HCT116 (cell line): ENCODE results near the gene ARHGAP18.

ENCODE experiments used
- ELF1 ChIP-seq: IDR thresholded peaks from 2 replicates; pipeline ENCODE4 v1.6.1; 2012; ENCODE audit warnings: low read depth, borderline replicate concordance
- EZH2 ChIP-seq: fragments of 200-600 bp; sonication (generic); IDR thresholded peaks from 2 replicates; pipeline ENCODE4 v1.6.1; 2017; ENCODE audit warnings: antibody characterized with exemption, mixed run types
- JUND ChIP-seq: IDR thresholded peaks from 2 replicates; pipeline ENCODE4 v1.6.1; 2012
- POLR2A ChIP-seq: IDR thresholded peaks from 2 replicates; pipeline ENCODE4 v1.7.0; 2011; ENCODE audit warnings: borderline replicate concordance; ENCODE audit not compliant: insufficient read depth, insufficient read length; ENCODE audit errors: extremely low read depth
- RAD21 ChIP-seq: IDR thresholded peaks from 2 replicates; pipeline ENCODE4 v1.6.1; 2012; ENCODE audit warnings: low read depth, mild to moderate bottlenecking
- SIN3A ChIP-seq: IDR thresholded peaks from 2 replicates; pipeline ENCODE4 v1.6.1; 2012; ENCODE audit warnings: low read depth
- SP1 ChIP-seq: IDR thresholded peaks from 2 replicates; pipeline ENCODE4 v1.6.1; 2012; ENCODE audit warnings: low read depth
- TCF7L2 ChIP-seq: IDR thresholded peaks from 2 replicates; pipeline ENCODE4 v1.7.0; 2011; ENCODE audit warnings: borderline replicate concordance, inconsistent platforms; ENCODE audit not compliant: insufficient read depth, insufficient read length; ENCODE audit errors: extremely low read depth
- YY1 ChIP-seq: IDR thresholded peaks from 2 replicates; pipeline ENCODE4 v1.6.1; 2011; ENCODE audit warnings: low read length, low read depth, moderate library complexity, mild to moderate bottlenecking; ENCODE audit not compliant: insufficient replicate concordance; ENCODE audit errors: extremely low read depth
- ZFX ChIP-seq: fragments of 450-650 bp; IDR thresholded peaks from 2 replicates; pipeline ENCODE4 v1.6.1; 2017
- ZNF274 ChIP-seq: fragments of 200-500 bp; sonication (Bioruptor generic); IDR thresholded peaks from 2 replicates; pipeline ENCODE4 v1.6.1; 2014; ENCODE audit warnings: mild to moderate bottlenecking, low read depth, low read length, inconsistent platforms
- TF ChIP-seq, protein P1 (sequence below), 3 experiments: fragments of 200-600 bp in 1 of 3; sonication (generic) in 1 of 3; IDR thresholded peaks in 2 of 3; conservative IDR thresholded peaks in 1 of 3; 2 replicates each; pipeline ENCODE4 v1.5.1; 2012 to 2017; ENCODE audit warnings: low read depth in 2 of 3, low read length in 2 of 3, antibody characterized with exemption in 1 of 3, borderline replicate concordance in 1 of 3, control low read depth in 1 of 3, mild to moderate bottlenecking in 1 of 3, mixed read lengths in 1 of 3, mixed run types in 1 of 3, moderate library complexity in 1 of 3; ENCODE audit not compliant: insufficient read depth in 1 of 3
- TF ChIP-seq, protein P2 (sequence below): IDR thresholded peaks from 2 replicates; pipeline ENCODE4 v1.6.1; 2011; ENCODE audit warnings: mild to moderate bottlenecking, low read length, moderate library complexity; ENCODE audit not compliant: insufficient replicate concordance; ENCODE audit errors: extremely low read depth

DNA sequence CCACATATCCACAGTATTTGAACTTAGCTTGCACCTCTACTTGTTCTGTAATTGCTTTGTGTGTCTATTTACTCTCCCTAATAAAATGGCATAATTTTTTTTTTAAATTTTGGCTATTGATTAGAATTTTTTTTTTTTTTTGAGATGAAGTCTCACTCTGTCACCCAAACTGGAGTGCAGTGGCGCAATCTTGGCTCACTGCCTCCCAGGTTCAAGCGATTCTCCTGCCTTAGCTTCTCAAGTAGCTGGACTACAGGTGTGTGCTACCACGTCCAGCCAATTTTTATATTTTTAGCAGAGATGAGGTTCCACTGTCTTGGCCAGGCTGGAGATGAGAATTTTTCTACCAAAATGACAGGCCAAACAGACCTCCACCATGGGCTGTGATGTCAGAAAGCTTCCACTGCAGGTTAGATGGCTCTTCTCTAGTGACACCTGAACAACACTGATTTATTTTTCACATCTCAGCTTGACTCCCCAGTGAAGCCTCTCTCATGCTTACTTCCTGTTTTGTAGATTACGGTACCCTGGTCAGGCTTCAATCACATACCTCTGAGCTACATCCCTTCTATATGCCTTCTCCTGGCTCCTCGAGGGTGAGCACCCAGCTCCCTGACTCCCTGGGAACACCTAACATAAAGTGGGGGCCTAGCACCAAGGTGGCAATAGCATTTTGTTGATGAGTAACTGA, 112.8 kb downstream of the ARHGAP18 start:
- TF ChIP-seq, protein P1, sequence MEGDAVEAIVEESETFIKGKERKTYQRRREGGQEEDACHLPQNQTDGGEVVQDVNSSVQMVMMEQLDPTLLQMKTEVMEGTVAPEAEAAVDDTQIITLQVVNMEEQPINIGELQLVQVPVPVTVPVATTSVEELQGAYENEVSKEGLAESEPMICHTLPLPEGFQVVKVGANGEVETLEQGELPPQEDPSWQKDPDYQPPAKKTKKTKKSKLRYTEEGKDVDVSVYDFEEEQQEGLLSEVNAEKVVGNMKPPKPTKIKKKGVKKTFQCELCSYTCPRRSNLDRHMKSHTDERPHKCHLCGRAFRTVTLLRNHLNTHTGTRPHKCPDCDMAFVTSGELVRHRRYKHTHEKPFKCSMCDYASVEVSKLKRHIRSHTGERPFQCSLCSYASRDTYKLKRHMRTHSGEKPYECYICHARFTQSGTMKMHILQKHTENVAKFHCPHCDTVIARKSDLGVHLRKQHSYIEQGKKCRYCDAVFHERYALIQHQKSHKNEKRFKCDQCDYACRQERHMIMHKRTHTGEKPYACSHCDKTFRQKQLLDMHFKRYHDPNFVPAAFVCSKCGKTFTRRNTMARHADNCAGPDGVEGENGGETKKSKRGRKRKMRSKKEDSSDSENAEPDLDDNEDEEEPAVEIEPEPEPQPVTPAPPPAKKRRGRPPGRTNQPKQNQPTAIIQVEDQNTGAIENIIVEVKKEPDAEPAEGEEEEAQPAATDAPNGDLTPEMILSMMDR (IDR thresholded peaks at IDR 0.05 in 2 of 3, conservative IDR thresholded peaks at IDR 0.05 in 1 of 3; ENCODE audit: borderline replicate concordance in 1 of 3, insufficient read depth in 1 of 3, low read depth in 2 of 3, low read length in 2 of 3): no peak
- TF ChIP-seq ZFX (no peak), SIN3A (no peak), YY1 (no peak), POLR2A (no peak), SP1 (no peak), EZH2 (no peak), JUND (no peak), TCF7L2 (no peak), ELF1 (no peak), ZNF274 (no peak), RAD21 (no peak)
- TF ChIP-seq, protein P2, sequence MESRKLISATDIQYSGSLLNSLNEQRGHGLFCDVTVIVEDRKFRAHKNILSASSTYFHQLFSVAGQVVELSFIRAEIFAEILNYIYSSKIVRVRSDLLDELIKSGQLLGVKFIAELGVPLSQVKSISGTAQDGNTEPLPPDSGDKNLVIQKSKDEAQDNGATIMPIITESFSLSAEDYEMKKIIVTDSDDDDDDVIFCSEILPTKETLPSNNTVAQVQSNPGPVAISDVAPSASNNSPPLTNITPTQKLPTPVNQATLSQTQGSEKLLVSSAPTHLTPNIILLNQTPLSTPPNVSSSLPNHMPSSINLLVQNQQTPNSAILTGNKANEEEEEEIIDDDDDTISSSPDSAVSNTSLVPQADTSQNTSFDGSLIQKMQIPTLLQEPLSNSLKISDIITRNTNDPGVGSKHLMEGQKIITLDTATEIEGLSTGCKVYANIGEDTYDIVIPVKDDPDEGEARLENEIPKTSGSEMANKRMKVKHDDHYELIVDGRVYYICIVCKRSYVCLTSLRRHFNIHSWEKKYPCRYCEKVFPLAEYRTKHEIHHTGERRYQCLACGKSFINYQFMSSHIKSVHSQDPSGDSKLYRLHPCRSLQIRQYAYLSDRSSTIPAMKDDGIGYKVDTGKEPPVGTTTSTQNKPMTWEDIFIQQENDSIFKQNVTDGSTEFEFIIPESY: no peak
